Trophoblast cell (in vitro differentiated cells and primary cell): ENCODE data around the gene IFNG.
A peak's percentile ranks its signal among the peaks of the same experiment; 100 is the strongest.

Experiments used
- DNase-seq, 2 donors: peaks; one replicate each; pipeline ENCODE4 v3.0.0-alpha.2; 2016
- H2AFZ ChIP-seq: 2 replicates; pipeline ENCODE4 v1.6.1; 2013; ENCODE audit warnings: low read length, moderate library complexity, mild to moderate bottlenecking; ENCODE audit not compliant: insufficient read depth, poor library complexity
- H2AK5ac ChIP-seq: 2 replicates; pipeline ENCODE4 v1.6.1; 2013; ENCODE audit warnings: mild to moderate bottlenecking, low read length
- H2BK120ac ChIP-seq: 2 replicates; pipeline ENCODE4 v1.6.1; 2013; ENCODE audit warnings: low read length, mild to moderate bottlenecking, moderate library complexity; ENCODE audit not compliant: insufficient read depth, poor library complexity
- H2BK12ac ChIP-seq: 2 replicates; pipeline ENCODE4 v1.6.1; 2013; ENCODE audit warnings: mild to moderate bottlenecking, low read length, moderate library complexity
- H2BK5ac ChIP-seq: 2 replicates; pipeline ENCODE4 v1.6.1; 2013; ENCODE audit warnings: low read length, low read depth, moderate library complexity, mild to moderate bottlenecking; ENCODE audit not compliant: poor library complexity
- H3K14ac ChIP-seq: 2 replicates; pipeline ENCODE4 v1.6.1; 2013; ENCODE audit warnings: mild to moderate bottlenecking, low read length
- H3K18ac ChIP-seq: 2 replicates; pipeline ENCODE4 v1.6.1; 2013; ENCODE audit warnings: mild to moderate bottlenecking, low read length
- H3K23ac ChIP-seq: 2 replicates; pipeline ENCODE4 v1.6.1; 2013; ENCODE audit warnings: low read length
- H3K27ac ChIP-seq: 2 replicates; pipeline ENCODE4 v1.5.1; 2013; ENCODE audit warnings: low read depth, mild to moderate bottlenecking, inconsistent platforms, low read length, moderate library complexity
- H3K27me3 ChIP-seq: 2 replicates; pipeline ENCODE4 v1.6.1; 2013; ENCODE audit warnings: inconsistent platforms, mild to moderate bottlenecking, low read length, moderate library complexity; ENCODE audit not compliant: insufficient read depth
- H3K36me3 ChIP-seq, 2 experiments: 1 replicate in 1 of 2; 2 replicates in 1 of 2; pipeline ENCODE4 v1.6.1; 2013; ENCODE audit warnings: low read length in 2 of 2, mild to moderate bottlenecking in 2 of 2, moderate library complexity in 1 of 2; ENCODE audit not compliant: insufficient read depth in 2 of 2, control insufficient read depth in 1 of 2
- H3K4ac ChIP-seq: 2 replicates; pipeline ENCODE4 v1.6.1; 2013; ENCODE audit warnings: low read depth, mild to moderate bottlenecking, low read length, moderate library complexity
- H3K4me1 ChIP-seq, 2 experiments: 1 replicate in 1 of 2; 2 replicates in 1 of 2; pipeline ENCODE4 v1.6.1; 2013; ENCODE audit warnings: low read length in 2 of 2, mild to moderate bottlenecking in 2 of 2, moderate library complexity in 1 of 2; ENCODE audit not compliant: insufficient read depth in 2 of 2, control insufficient read depth in 1 of 2
- H3K4me2 ChIP-seq: 2 replicates; pipeline ENCODE4 v1.6.1; 2013; ENCODE audit warnings: inconsistent platforms, mild to moderate bottlenecking, low read length, moderate library complexity
- H3K4me3 ChIP-seq: 2 replicates; pipeline ENCODE4 v1.5.1; 2013; ENCODE audit warnings: mild to moderate bottlenecking, low read depth, low read length, inconsistent platforms
- H3K79me1 ChIP-seq: one replicate; pipeline ENCODE4 v1.6.1; 2013; ENCODE audit warnings: low read length
- H3K79me2 ChIP-seq: 2 replicates; pipeline ENCODE4 v1.6.1; 2013; ENCODE audit warnings: low read length, mild to moderate bottlenecking; ENCODE audit not compliant: control insufficient read depth, insufficient read depth, poor library complexity
- H3K9ac ChIP-seq: 2 replicates; pipeline ENCODE4 v1.6.1; 2013; ENCODE audit warnings: mild to moderate bottlenecking, low read length
- H3K9me3 ChIP-seq: 2 replicates; pipeline ENCODE4 v1.6.1; 2013; ENCODE audit warnings: low read depth, mild to moderate bottlenecking, control low read depth, inconsistent platforms, low read length; ENCODE audit not compliant: insufficient read depth
- H4K12ac ChIP-seq: 2 replicates; pipeline ENCODE4 v1.6.1; 2013; ENCODE audit warnings: low read depth, mild to moderate bottlenecking, low read length, moderate library complexity
- H4K8ac ChIP-seq: 2 replicates; pipeline ENCODE4 v1.6.1; 2013; ENCODE audit warnings: low read depth, mild to moderate bottlenecking, low read length, moderate library complexity
- H4K91ac ChIP-seq: one replicate; pipeline ENCODE4 v1.6.1; 2013; ENCODE audit warnings: low read depth, mild to moderate bottlenecking, low read length, moderate library complexity
- WGBS: extraction: QIAGEN DNeasy Blood & Tissue Kit; methylation state at CpG from one replicate; pipeline ENCODE4 v1.1.7; 2013; ENCODE audit warnings: missing lambda C conversion rate; ENCODE audit not compliant: insufficient read length, insufficient coverage; ENCODE audit errors: extremely low coverage; 5-methylcytosine and 5-hydroxymethylcytosine counted together

Gene IFNG

DNA sequence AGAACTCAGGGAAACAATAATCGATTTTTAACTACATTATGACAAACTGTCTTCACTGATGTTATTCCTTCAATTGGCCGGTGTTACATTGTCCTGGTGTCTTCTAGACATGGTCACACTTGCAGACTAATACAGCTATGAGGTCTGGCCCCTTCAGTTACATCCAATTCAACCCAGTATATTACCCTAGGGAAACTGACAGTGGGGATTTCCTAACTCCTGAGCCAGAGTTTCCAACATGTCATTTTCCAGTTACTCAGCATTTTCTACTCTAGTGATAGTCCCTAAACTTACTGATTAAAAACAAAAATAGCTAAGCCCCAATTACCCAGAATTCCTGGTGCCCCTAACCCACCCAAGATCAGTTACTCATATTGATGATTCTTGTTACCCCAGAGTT lies 21.1 kb downstream of the IFNG start:
- H3K9me3 ChIP-seq = no peaks in the 10 kb centered on the region
- WGBS = no CpG with 5 or more reads among the region's 2 CpGs

DNA sequence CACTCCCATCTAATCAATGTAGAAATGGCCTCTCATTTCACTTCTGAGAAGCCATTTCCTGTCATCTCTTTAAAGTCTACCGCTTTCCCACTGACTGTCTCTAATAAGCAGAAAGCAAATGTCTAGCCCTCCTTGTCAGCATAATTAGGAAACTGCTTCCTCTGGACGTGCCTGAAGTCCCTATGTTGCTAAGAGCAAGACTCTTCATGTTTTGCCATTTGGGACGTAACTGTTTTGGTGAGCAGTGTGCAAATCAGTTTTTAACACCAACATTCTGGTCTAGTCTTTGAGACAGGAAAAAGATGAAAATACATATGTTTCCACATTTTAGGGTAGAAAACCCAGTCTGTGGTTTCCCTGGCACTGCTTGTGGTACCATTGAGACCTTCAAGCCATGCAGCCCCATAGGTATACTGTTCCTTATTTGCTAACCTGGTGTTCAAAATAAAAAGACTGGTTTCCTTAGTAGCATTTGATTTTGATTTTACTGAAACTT lies 22.2 kb downstream of the IFNG start:
- no peak overlapping the region for H2BK120ac ChIP-seq
- H3K23ac ChIP-seq = no peak overlapping the region
- no peak overlapping the region for H2AFZ ChIP-seq
- H3K9ac ChIP-seq = no peak overlapping the region
- no peaks in the 10 kb centered on the region for H3K79me1 ChIP-seq
- H3K4me2 ChIP-seq = no peak overlapping the region
- no peak overlapping the region for H4K12ac ChIP-seq
- H3K4me3 ChIP-seq = no peak overlapping the region
- H2BK5ac ChIP-seq = no peak overlapping the region
- H2BK12ac ChIP-seq = no peak overlapping the region
- H3K4ac ChIP-seq = no peak overlapping the region
- DNase-seq = no peak
- H3K9me3 ChIP-seq = no peaks in the 10 kb centered on the region
- no peaks in the 10 kb centered on the region for H3K36me3 ChIP-seq
- no peak overlapping the region for H4K91ac ChIP-seq
- no CpG with 5 or more reads among the region's 3 CpGs for WGBS
- no peaks in the 10 kb centered on the region for H3K79me2 ChIP-seq
- peaks cover under 1 to 3% of the 10 kb centered on the region in 2 experiments for H3K4me1 ChIP-seq
- H2AK5ac ChIP-seq = no peak overlapping the region
- no peak overlapping the region for H3K27ac ChIP-seq
- H3K14ac ChIP-seq = no peak overlapping the region
- no peak overlapping the region for H3K18ac ChIP-seq
- peaks cover 2% of the 10 kb centered on the region for H3K27me3 ChIP-seq
- H4K8ac ChIP-seq = no peak overlapping the region

More for the DNA sequence above, 21.1 kb downstream of the IFNG start:
- Histone ChIP-seq H2AFZ (no peak overlapping the region), H3K4ac (no peak overlapping the region), H3K23ac (no peak overlapping the region), H3K14ac (no peak overlapping the region), H4K12ac (no peak overlapping the region), H4K8ac (no peak overlapping the region), H3K27me3 (peaks cover 2% of the 10 kb centered on the region), H2BK12ac (no peak overlapping the region), H3K79me2 (no peaks in the 10 kb centered on the region), H2BK5ac (no peak overlapping the region), H3K9ac (no peak overlapping the region), H3K27ac (no peak overlapping the region), H3K79me1 (no peaks in the 10 kb centered on the region), H3K4me3 (no peak overlapping the region), H3K4me1 (no peaks in the 10 kb centered on the region), H2AK5ac (no peak overlapping the region), H2BK120ac (no peak overlapping the region), H3K36me3 (no peaks in the 10 kb centered on the region), H4K91ac (no peak overlapping the region), H3K4me2 (no peak overlapping the region), H3K18ac (no peak overlapping the region)
- DNase-seq = no peak

DNA sequence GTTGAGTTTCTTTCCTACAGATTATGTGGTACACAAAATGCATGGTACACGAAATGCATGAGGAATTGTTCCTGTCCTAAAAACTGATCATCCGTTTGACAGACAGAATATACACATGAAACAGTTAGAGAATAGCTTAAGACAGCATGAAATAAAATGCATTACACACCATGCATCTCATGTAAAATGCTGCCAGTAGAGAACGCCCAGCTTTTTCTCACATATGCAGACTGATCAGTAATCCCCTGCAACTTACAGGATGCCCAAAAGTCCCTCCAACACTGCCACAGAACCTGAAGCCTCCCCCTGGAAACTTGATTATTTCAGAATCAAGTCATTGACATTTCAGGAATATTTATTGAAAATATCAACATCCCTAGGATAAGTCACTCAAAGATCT lies 24.0 kb downstream of the IFNG start:
- no peaks in the 10 kb centered on the region for H3K79me2 ChIP-seq
- WGBS = no CpG with 5 or more reads among the region's 3 CpGs
- H3K4me1 ChIP-seq = peaks cover 3 to 5% of the 10 kb centered on the region in 2 experiments

DNA sequence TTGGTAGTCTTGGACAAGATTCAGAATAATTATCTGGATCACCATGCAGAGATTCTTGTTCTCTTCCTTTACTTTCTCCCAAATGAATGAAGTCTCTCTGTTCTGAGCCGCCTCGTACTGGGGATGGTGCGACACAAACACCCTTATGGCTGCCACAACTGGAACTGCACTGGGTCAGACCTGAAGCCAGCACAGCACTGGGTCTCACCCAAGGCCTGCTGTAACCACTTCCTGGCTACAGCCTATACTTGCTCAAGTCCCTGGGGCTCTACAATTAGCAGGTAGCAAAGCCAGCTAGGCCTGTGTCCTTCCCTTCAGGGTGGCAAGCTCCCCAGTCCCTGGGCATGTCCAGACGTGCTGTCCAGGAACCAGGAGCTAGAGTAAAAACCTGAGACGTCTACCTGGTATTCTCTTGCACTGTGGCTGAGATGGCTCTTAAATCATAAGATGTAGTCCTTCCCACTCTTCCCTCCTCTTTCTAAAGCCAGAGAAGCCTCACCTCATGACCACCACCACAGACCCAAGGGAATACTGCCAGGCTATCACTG lies 27.6 kb downstream of the IFNG start:
- H3K14ac ChIP-seq = no peak overlapping the region
- peaks cover 3 to 5% of the 10 kb centered on the region in 2 experiments for H3K4me1 ChIP-seq
- peak overlapping the region; percentile 28 for H2BK120ac ChIP-seq
- H3K27me3 ChIP-seq = peaks cover 2% of the 10 kb centered on the region
- no peaks in the 10 kb centered on the region for H3K9me3 ChIP-seq
- peak overlapping the region; percentile 8 for H2BK5ac ChIP-seq
- H3K36me3 ChIP-seq = no peaks in the 10 kb centered on the region
- no peak overlapping the region for H3K4me3 ChIP-seq
- peaks cover 2% of the 10 kb centered on the region for H3K79me1 ChIP-seq
- H4K91ac ChIP-seq = peak overlapping the region; percentile 42
- H2AK5ac ChIP-seq = no peak overlapping the region
- no peak overlapping the region for H3K18ac ChIP-seq
- no CpG with 5 or more reads among the region's 5 CpGs for WGBS
- no peak overlapping the region for H2AFZ ChIP-seq
- H3K4me2 ChIP-seq = no peak overlapping the region
- H3K79me2 ChIP-seq = no peaks in the 10 kb centered on the region
- H3K23ac ChIP-seq = no peak overlapping the region
- peak in 1 of 2 donors; percentile 24 for DNase-seq
- no peak overlapping the region for H3K9ac ChIP-seq
- H3K4ac ChIP-seq = no peak overlapping the region
- H4K12ac ChIP-seq = no peak overlapping the region
- no peak overlapping the region for H2BK12ac ChIP-seq
- H3K27ac ChIP-seq = no peak overlapping the region
- H4K8ac ChIP-seq = peak overlapping the region; percentile 15

More for the DNA sequence above, 24.0 kb downstream of the IFNG start:
- Histone ChIP-seq H3K27ac (no peak overlapping the region), H2AK5ac (no peak overlapping the region), H3K36me3 (no peaks in the 10 kb centered on the region), H2BK12ac (no peak overlapping the region), H3K79me1 (peaks cover 2% of the 10 kb centered on the region), H3K9ac (no peak overlapping the region), H3K14ac (no peak overlapping the region), H4K91ac (no peak overlapping the region), H3K4me3 (no peak overlapping the region), H3K27me3 (peaks cover 2% of the 10 kb centered on the region), H2BK5ac (no peak overlapping the region), H3K4me2 (no peak overlapping the region), H3K18ac (no peak overlapping the region), H2BK120ac (no peak overlapping the region), H3K4ac (no peak overlapping the region), H4K12ac (no peak overlapping the region), H3K23ac (no peak overlapping the region), H3K9me3 (no peaks in the 10 kb centered on the region), H4K8ac (no peak overlapping the region), H2AFZ (no peak overlapping the region)
- no peak for DNase-seq
